Activated naive CD4-positive, alpha-beta T cell treated with anti-CD3 and anti-CD28 coated beads for 36 hours (primary cell): ENCODE data around the gene MED12L. TPM values are rescaled to one million over a fixed set of nuclear protein-coding genes. Genes with fewer than 3 reads are reported as not detected.

Source experiments
- CTCF ChIA-PET: fragments of 350-600 bp; sonication (Branson Sonifier 250); formaldehyde crosslinking; loops from one replicate; lab custom pipeline; 2021; ENCODE audit warnings: antibody characterized with exemption; lab: Charles Lee
- DNase-seq: peaks from one replicate; pipeline ENCODE4 v3.0.0-alpha.2; 2020
- H3K27ac Mint-ChIP-seq: one replicate; pipeline ENCODE4 v1.8.0; 2021; ENCODE audit warnings: mild to moderate bottlenecking, mixed read lengths
- H3K27me3 Mint-ChIP-seq: one replicate; pipeline ENCODE4 v1.8.0; 2021; ENCODE audit warnings: low read depth, mixed read lengths
- H3K36me3 Mint-ChIP-seq: one replicate; pipeline ENCODE4 v1.8.0; 2021; ENCODE audit warnings: low read depth, mixed read lengths
- H3K4me1 Mint-ChIP-seq: one replicate; pipeline ENCODE4 v1.8.0; 2021; ENCODE audit warnings: low read depth, mixed read lengths
- H3K4me3 Mint-ChIP-seq: one replicate; pipeline ENCODE4 v1.8.0; 2021; ENCODE audit warnings: mild to moderate bottlenecking, moderate library complexity, mixed read lengths
- H3K9me3 Mint-ChIP-seq: one replicate; pipeline ENCODE4 v1.8.0; 2021; ENCODE audit warnings: mixed read lengths
- intact Hi-C: fragments of 100-400 bp; cut with micrococcal nuclease; formaldehyde crosslinking; loops from one replicate; pipeline ENCODE4 v1.15.1; 2023
- total RNA-seq, 2 experiments: library from RNA; stranded (reverse); gene quantifications; one replicate each; pipeline ENCODE4 v1.2.3, GENCODE V29; 2021

MED12L gene
- total RNA-seq, 2 experiments from 2014 or later: 1.4 to 2.0 TPM

- CTCF ChIA-PET: interaction anchor here (0.6 to 5.2 kb wide), 6 partner anchors 21 to 864 kb away, joined by 3 to 35 read pairs (median 14); no protein-coding TSS in a partner anchor
- Mint-ChIP-seq H3K27me3 (peaks cover 14% of the 10 kb centered on the region), H3K4me3 (no peak overlapping the region), H3K9me3 (no peaks in the 10 kb centered on the region), H3K36me3 (no peaks in the 10 kb centered on the region), H3K4me1 (peaks cover 58% of the 10 kb centered on the region), H3K27ac (peak overlapping the region; percentile 38)
- intact Hi-C loops: loop anchor here (10.0 kb wide), 1 partner anchor 541 kb away; the partner anchor contains the start of gene SIAH2
- DNase-seq: no peak
Measured at GRCh38 chr3:151306168-151306810, 220.8 kb downstream of the MED12L start.

- Mint-ChIP-seq H3K4me1 (peaks cover 50% of the 10 kb centered on the region), H3K4me3 (no peak overlapping the region), H3K36me3 (no peaks in the 10 kb centered on the region), H3K27ac (no peak overlapping the region), H3K27me3 (peaks cover 12% of the 10 kb centered on the region), H3K9me3 (no peaks in the 10 kb centered on the region)
- no peak for DNase-seq
- CTCF ChIA-PET: interaction anchor here (0.7 to 5.2 kb wide), 9 partner anchors 11 to 452 kb away, joined by 3 to 35 read pairs (median 5); no protein-coding TSS in a partner anchor
- intact Hi-C loops: loop anchor here (10.0 kb wide), 1 partner anchor 542 kb away; the partner anchor contains the start of gene SIAH2
Measured at GRCh38 chr3:151307131-151307530, 221.7 kb downstream of the MED12L start.

- no peak for DNase-seq
- peaks cover 50% of the 10 kb centered on the region for H3K4me1 Mint-ChIP-seq
- intact Hi-C loops: loop anchor here (10.0 kb wide), 1 partner anchor 543 kb away; the partner anchor contains the start of gene SIAH2
- no peak overlapping the region for H3K27ac Mint-ChIP-seq
- peaks cover 8% of the 10 kb centered on the region for H3K27me3 Mint-ChIP-seq
- H3K4me3 Mint-ChIP-seq: no peak overlapping the region
- CTCF ChIA-PET: interaction anchor here (0.6 to 5.2 kb wide), 9 partner anchors 11 to 452 kb away, joined by 3 to 35 read pairs (median 4); no protein-coding TSS in a partner anchor
- no peaks in the 10 kb centered on the region for H3K36me3 Mint-ChIP-seq
- no peaks in the 10 kb centered on the region for H3K9me3 Mint-ChIP-seq
Measured at GRCh38 chr3:151307583-151308488, 222.4 kb downstream of the MED12L start.

GRCh38 chr3:151309566-151309965, 224.1 kb downstream of the MED12L start:
- no peak overlapping the region for H3K4me3 Mint-ChIP-seq
- no peak for DNase-seq
- intact Hi-C loops: loop anchor here (10.0 kb wide), 1 partner anchor 545 kb away; the partner anchor contains the start of gene SIAH2
- no peak overlapping the region for H3K27ac Mint-ChIP-seq
- CTCF ChIA-PET: interaction anchor here (1.4 to 1.9 kb wide), 2 partner anchors 18 to 83 kb away, joined by 3 to 7 read pairs; no protein-coding TSS in a partner anchor
- no peaks in the 10 kb centered on the region for H3K9me3 Mint-ChIP-seq
- no peaks in the 10 kb centered on the region for H3K36me3 Mint-ChIP-seq
- H3K4me1 Mint-ChIP-seq: peaks cover 44% of the 10 kb centered on the region
- no peaks in the 10 kb centered on the region for H3K27me3 Mint-ChIP-seq

- Mint-ChIP-seq H3K9me3 (no peaks in the 10 kb centered on the region), H3K27me3 (no peaks in the 10 kb centered on the region), H3K4me3 (no peak overlapping the region), H3K27ac (no peak overlapping the region), H3K36me3 (no peaks in the 10 kb centered on the region), H3K4me1 (peaks cover 21% of the 10 kb centered on the region)
- no peak for DNase-seq
- CTCF ChIA-PET: interaction anchor here (0.9 to 1.5 kb wide), 3 partner anchors 85 to 157 kb away, joined by 3 to 4 read pairs (median 3); no protein-coding TSS in a partner anchor
- intact Hi-C loops: no loop called here
Measured at GRCh38 chr3:151312972-151313371, 227.5 kb downstream of the MED12L start.

- CTCF ChIA-PET: no interaction called here
- H3K27ac Mint-ChIP-seq: no peak overlapping the region
- H3K36me3 Mint-ChIP-seq: no peaks in the 10 kb centered on the region
- no peak overlapping the region for H3K4me3 Mint-ChIP-seq
- intact Hi-C loops: no loop called here
- H3K4me1 Mint-ChIP-seq: peaks cover 12% of the 10 kb centered on the region
- no peak for DNase-seq
- H3K9me3 Mint-ChIP-seq: no peaks in the 10 kb centered on the region
- H3K27me3 Mint-ChIP-seq: no peaks in the 10 kb centered on the region
Measured at GRCh38 chr3:151314137-151314536, 228.7 kb downstream of the MED12L start.

GRCh38 chr3:151314593-151314992, 229.1 kb downstream of the MED12L start:
- CTCF ChIA-PET: no interaction called here
- H3K27ac Mint-ChIP-seq: no peak overlapping the region
- no peaks in the 10 kb centered on the region for H3K27me3 Mint-ChIP-seq
- no peaks in the 10 kb centered on the region for H3K9me3 Mint-ChIP-seq
- DNase-seq: no peak
- H3K4me1 Mint-ChIP-seq: peaks cover 12% of the 10 kb centered on the region
- no peaks in the 10 kb centered on the region for H3K36me3 Mint-ChIP-seq
- intact Hi-C loops: no loop called here
- H3K4me3 Mint-ChIP-seq: no peak overlapping the region

- no peak for DNase-seq
- CTCF ChIA-PET: no interaction called here
- Mint-ChIP-seq H3K4me3 (no peak overlapping the region), H3K36me3 (no peaks in the 10 kb centered on the region), H3K4me1 (peaks cover 12% of the 10 kb centered on the region), H3K9me3 (no peaks in the 10 kb centered on the region), H3K27me3 (no peaks in the 10 kb centered on the region), H3K27ac (no peak overlapping the region)
- intact Hi-C loops: no loop called here
Measured at GRCh38 chr3:151315136-151315535, 229.7 kb downstream of the MED12L start.

GRCh38 chr3:151315846-151316245, 230.4 kb downstream of the MED12L start:
- Mint-ChIP-seq H3K27me3 (no peaks in the 10 kb centered on the region), H3K36me3 (no peaks in the 10 kb centered on the region), H3K9me3 (no peaks in the 10 kb centered on the region), H3K27ac (no peak overlapping the region), H3K4me1 (peaks cover 12% of the 10 kb centered on the region), H3K4me3 (no peak overlapping the region)
- DNase-seq: no peak
- CTCF ChIA-PET: interaction anchor here (0.6 to 1.5 kb wide), 2 partner anchors 11 to 598 kb away, joined by 3 to 4 read pairs; no protein-coding TSS in a partner anchor
- intact Hi-C loops: loop anchor here (1.0 to 2.0 kb wide), 2 partner anchors 11 to 39 kb away; no protein-coding TSS in a partner anchor

- DNase-seq: peak; percentile 48
- no peaks in the 10 kb centered on the region for H3K27me3 Mint-ChIP-seq
- H3K4me1 Mint-ChIP-seq: peaks cover 12% of the 10 kb centered on the region
- intact Hi-C loops: loop anchor here (1.0 to 2.0 kb wide), 2 partner anchors 11 to 40 kb away; no protein-coding TSS in a partner anchor
- no peaks in the 10 kb centered on the region for H3K36me3 Mint-ChIP-seq
- CTCF ChIA-PET: interaction anchor here (0.6 to 1.5 kb wide), 3 partner anchors 11 to 599 kb away, joined by 3 to 4 read pairs (median 4); no protein-coding TSS in a partner anchor
- no peaks in the 10 kb centered on the region for H3K9me3 Mint-ChIP-seq
- H3K27ac Mint-ChIP-seq: no peak within 1 kb of the TSS
- H3K4me3 Mint-ChIP-seq: no peak within 1 kb of the TSS
Measured at GRCh38 chr3:151316267-151316991, 231.0 kb downstream of the MED12L start, which contains the start of gene GPR87. GPR87 (minus strand) TSS chr3:151316820; CDS start chr3:151300100, 16,720 bp downstream.

- intact Hi-C loops: no loop called here
- Mint-ChIP-seq H3K36me3 (no peaks in the 10 kb centered on the region), H3K4me1 (peaks cover 13% of the 10 kb centered on the region), H3K27ac (no peak overlapping the region), H3K9me3 (no peaks in the 10 kb centered on the region), H3K4me3 (no peak overlapping the region), H3K27me3 (no peaks in the 10 kb centered on the region)
- no peak for DNase-seq
- CTCF ChIA-PET: interaction anchor here (0.6 to 1.1 kb wide), 3 partner anchors 11 to 172 kb away, joined by 3 read pairs; no protein-coding TSS in a partner anchor
Measured at GRCh38 chr3:151318313-151318712, 232.8 kb downstream of the MED12L start.
